D721Med (cell line): Measurements from ENCODE around the gene TMEM178B.

Source experiments
- DNase-seq: peaks from one replicate; pipeline ENCODE4 v3.0.0; 2011; ENCODE audit warnings: low spot score; ENCODE audit not compliant: insufficient read length
- FAIRE-seq: peaks from 2 replicates; lab custom pipeline; 2011; peaks lifted over from hg19 to GRCh38; lab: Jason Lieb, UNC
- TF ChIP-seq, protein P1 (sequence below): IDR thresholded peaks from 2 replicates; pipeline ENCODE4 v1.5.1; 2012; ENCODE audit warnings: mild to moderate bottlenecking, control low read depth; ENCODE audit not compliant: insufficient read depth; ENCODE audit errors: missing control alignments

Gene TMEM178B

GRCh38 chr7:141272417-141272816 lies 198.6 kb downstream of the TMEM178B start:
- FAIRE-seq = no peak
- no peak for DNase-seq
- TF ChIP-seq, protein P1, sequence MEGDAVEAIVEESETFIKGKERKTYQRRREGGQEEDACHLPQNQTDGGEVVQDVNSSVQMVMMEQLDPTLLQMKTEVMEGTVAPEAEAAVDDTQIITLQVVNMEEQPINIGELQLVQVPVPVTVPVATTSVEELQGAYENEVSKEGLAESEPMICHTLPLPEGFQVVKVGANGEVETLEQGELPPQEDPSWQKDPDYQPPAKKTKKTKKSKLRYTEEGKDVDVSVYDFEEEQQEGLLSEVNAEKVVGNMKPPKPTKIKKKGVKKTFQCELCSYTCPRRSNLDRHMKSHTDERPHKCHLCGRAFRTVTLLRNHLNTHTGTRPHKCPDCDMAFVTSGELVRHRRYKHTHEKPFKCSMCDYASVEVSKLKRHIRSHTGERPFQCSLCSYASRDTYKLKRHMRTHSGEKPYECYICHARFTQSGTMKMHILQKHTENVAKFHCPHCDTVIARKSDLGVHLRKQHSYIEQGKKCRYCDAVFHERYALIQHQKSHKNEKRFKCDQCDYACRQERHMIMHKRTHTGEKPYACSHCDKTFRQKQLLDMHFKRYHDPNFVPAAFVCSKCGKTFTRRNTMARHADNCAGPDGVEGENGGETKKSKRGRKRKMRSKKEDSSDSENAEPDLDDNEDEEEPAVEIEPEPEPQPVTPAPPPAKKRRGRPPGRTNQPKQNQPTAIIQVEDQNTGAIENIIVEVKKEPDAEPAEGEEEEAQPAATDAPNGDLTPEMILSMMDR = no peak

- FAIRE-seq = no peak
- DNase-seq = no peak
- TF ChIP-seq, protein P1 = no peak
Measured at GRCh38 chr7:141275350-141275749, 201.5 kb downstream of the TMEM178B start.

GRCh38 chr7:141276031-141276430 lies 202.2 kb downstream of the TMEM178B start:
- DNase-seq (no peak), FAIRE-seq (no peak)
- TF ChIP-seq, protein P1 = no peak

DNA sequence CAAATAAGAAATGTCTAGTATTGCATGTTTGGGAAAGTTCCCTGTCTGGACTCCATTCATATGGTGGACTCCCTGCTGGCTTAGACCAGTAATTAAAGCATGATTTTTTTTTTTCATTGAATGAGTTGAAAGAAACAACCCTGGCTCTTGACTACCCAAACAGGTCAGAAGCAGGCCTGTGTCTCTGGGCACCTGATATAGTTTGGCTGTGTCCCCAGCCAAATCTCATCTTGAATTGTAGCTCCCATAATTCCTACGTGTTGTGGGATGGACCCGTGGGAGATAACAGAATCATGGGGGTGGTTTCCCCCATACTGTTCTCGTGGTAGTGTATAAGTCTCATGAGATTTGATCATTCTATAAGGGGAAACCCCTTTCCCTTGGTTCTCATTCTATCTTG lies 206.2 kb downstream of the TMEM178B start:
- TF ChIP-seq, protein P1 = no peak
- DNase-seq (no peak), FAIRE-seq (no peak)

GRCh38 chr7:141281311-141281710 lies 207.4 kb downstream of the TMEM178B start:
- DNase-seq (no peak), FAIRE-seq (no peak)
- TF ChIP-seq, protein P1 = no peak

DNA sequence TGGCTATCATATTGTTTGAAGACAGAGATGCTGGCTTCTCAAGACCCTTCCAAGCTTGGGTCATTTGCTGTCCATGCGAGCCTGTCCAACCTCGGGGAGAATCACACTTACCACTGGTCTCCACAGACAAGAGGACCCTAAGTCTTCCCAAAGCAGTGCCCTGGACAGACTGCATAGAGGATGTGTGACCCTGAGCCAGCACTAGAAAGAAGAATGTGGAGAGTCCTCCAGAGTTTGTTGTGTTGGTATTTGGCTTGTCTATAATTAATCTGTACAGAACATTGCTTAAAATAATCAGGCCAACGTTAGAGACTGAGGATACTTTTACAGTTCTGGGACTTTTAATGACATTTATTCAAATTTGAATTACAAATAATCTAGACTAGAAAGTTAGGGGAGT lies 212.7 kb downstream of the TMEM178B start:
- TF ChIP-seq, protein P1 = no peak
- DNase-seq (no peak), FAIRE-seq (no peak)

DNA sequence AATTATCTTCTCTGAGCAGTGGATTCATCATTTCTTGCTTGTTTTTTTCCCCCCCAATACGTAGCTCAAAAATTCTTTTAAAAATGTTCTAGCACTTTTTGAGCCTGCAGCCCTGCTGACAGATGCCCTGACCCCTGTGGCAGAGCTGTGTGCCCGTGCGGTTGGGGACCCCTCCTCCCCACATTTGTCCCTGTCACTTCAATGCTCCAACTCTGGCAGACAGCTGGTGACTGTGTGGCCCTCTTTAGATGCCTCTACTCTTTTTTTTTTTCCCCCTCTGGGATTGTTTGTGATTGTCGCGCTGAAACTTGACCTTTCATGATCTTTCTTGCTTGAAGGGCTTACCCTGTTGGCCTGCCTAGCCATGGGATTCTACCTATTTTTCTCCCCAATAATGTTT lies 214.1 kb downstream of the TMEM178B start:
- DNase-seq (no peak), FAIRE-seq (no peak)
- TF ChIP-seq, protein P1 = no peak
